ENCODE measurements around the gene C3. TPM values are rescaled to one million over a fixed set of nuclear protein-coding genes. Genes with fewer than 3 reads are reported as not detected.

Gene C3
- total and polyA plus RNA-seq, 2 experiments from 2014 or later, result 5.1 to 17.7 TPM

GRCh38 chr19:6721773-6722172 is 1.3 kb upstream of the C3 start:
- no peaks in the 10 kb centered on the region for H3K9me2 ChIP-seq (ENCODE audit: insufficient read depth)
- Mint-ChIP-seq H3K4me3 (no peak overlapping the region), H3K27me3 (ENCODE audit: insufficient read depth, low read depth, poor library complexity) (peaks cover 15% of the 10 kb centered on the region), H3K9me3 (peaks cover 38% of the 10 kb centered on the region), H3K4me1 (peaks cover 6% of the 10 kb centered on the region), H3K36me3 (ENCODE audit: low read depth) (peaks cover 20% of the 10 kb centered on the region), H3K27ac (no peak overlapping the region)
- no peak overlapping the region for H2AFZ ChIP-seq
- H4K20me1 ChIP-seq (replicated peaks; ENCODE audit: insufficient read depth), result no peaks in the 10 kb centered on the region
- no peaks in the 10 kb centered on the region for H3K79me2 ChIP-seq (replicated peaks; ENCODE audit: insufficient read depth)
- DNase-seq (ENCODE audit: low spot score) (no peak), ATAC-seq (no peak)
- no peak overlapping the region for H3K27ac ChIP-seq (ENCODE audit: low read depth)
- H3K27me3 ChIP-seq (ENCODE audit: insufficient read depth), result no peaks in the 10 kb centered on the region
- H3F3A ChIP-seq (replicated peaks; ENCODE audit: low read depth), result peaks cover 8% of the 10 kb centered on the region
- no peak overlapping the region for H3K4me2 ChIP-seq
- no peak for TF ChIP-seq EZH2phosphoT487 (IDR thresholded peaks at IDR 0.05; ENCODE audit: unreplicated experiment)
- TF ChIP-seq JUNB (IDR thresholded peaks at IDR 0.05; ENCODE audit: unreplicated experiment), result no peak
- no peak for TF ChIP-seq CTCF (conservative IDR thresholded peaks at IDR 0.05; ENCODE audit: low read depth in 2 of 2)
- no peak for TF ChIP-seq ETS1 (IDR thresholded peaks at IDR 0.05)
- no peak for TF ChIP-seq ZNF331 (CRISPR knock-in tag; IDR thresholded peaks at IDR 0.05; ENCODE audit: low read depth)
- TF ChIP-seq REST (IDR thresholded peaks at IDR 0.05; ENCODE audit: unreplicated experiment), result no peak
- H3K36me3 ChIP-seq (ENCODE audit: insufficient read depth), result no peaks in the 10 kb centered on the region
- no peak overlapping the region for H3K4me3 ChIP-seq
- peaks cover 12% of the 10 kb centered on the region for H3K4me1 ChIP-seq (ENCODE audit: insufficient read depth)

- Histone ChIP-seq H3F3A (replicated peaks; ENCODE audit: low read depth) (peaks cover 8% of the 10 kb centered on the region), H3K9me2 (ENCODE audit: insufficient read depth) (no peaks in the 10 kb centered on the region), H4K20me1 (replicated peaks; ENCODE audit: insufficient read depth) (no peaks in the 10 kb centered on the region), H3K36me3 (ENCODE audit: insufficient read depth) (no peaks in the 10 kb centered on the region), H3K79me2 (replicated peaks; ENCODE audit: insufficient read depth) (no peaks in the 10 kb centered on the region), H3K27ac (ENCODE audit: low read depth) (no peak overlapping the region), H2AFZ (no peak overlapping the region), H3K4me2 (no peak overlapping the region), H3K27me3 (ENCODE audit: insufficient read depth) (no peaks in the 10 kb centered on the region), H3K4me3 (no peak overlapping the region), H3K4me1 (ENCODE audit: insufficient read depth) (peaks cover 12% of the 10 kb centered on the region)
- Mint-ChIP-seq H3K4me1 (peaks cover 6% of the 10 kb centered on the region), H3K36me3 (ENCODE audit: low read depth) (peaks cover 24% of the 10 kb centered on the region), H3K9me3 (peaks cover 45% of the 10 kb centered on the region), H3K27ac (no peak overlapping the region), H3K4me3 (no peak overlapping the region), H3K27me3 (ENCODE audit: insufficient read depth, low read depth, poor library complexity) (peaks cover 17% of the 10 kb centered on the region)
- no peak for DNase-seq (ENCODE audit: low spot score)
- no peak for ATAC-seq
- no peak for TF ChIP-seq EZH2phosphoT487 (IDR thresholded peaks at IDR 0.05; ENCODE audit: unreplicated experiment)
- TF ChIP-seq POLR2AphosphoS5 (IDR thresholded peaks at IDR 0.05; ENCODE audit: low read depth), result no peak
- TF ChIP-seq NANOG (IDR thresholded peaks at IDR 0.05; ENCODE audit: borderline replicate concordance), result no peak
- TF ChIP-seq ZNF462 (CRISPR knock-in tag; IDR thresholded peaks at IDR 0.05), result no peak
Observed at GRCh38 chr19:6721138-6721474, 656 bp upstream of the C3 start.

Measured in GM23338 (cell line).